HG03139 (cell line): ENCODE data around the gene UBTF.

Source experiments
- ATAC-seq: cut with Tn5 transposase; IDR thresholded peaks from one replicate; pipeline ENCODE4 v1.9.1; 2021; ENCODE audit not compliant: unreplicated experiment

UBTF gene

DNA sequence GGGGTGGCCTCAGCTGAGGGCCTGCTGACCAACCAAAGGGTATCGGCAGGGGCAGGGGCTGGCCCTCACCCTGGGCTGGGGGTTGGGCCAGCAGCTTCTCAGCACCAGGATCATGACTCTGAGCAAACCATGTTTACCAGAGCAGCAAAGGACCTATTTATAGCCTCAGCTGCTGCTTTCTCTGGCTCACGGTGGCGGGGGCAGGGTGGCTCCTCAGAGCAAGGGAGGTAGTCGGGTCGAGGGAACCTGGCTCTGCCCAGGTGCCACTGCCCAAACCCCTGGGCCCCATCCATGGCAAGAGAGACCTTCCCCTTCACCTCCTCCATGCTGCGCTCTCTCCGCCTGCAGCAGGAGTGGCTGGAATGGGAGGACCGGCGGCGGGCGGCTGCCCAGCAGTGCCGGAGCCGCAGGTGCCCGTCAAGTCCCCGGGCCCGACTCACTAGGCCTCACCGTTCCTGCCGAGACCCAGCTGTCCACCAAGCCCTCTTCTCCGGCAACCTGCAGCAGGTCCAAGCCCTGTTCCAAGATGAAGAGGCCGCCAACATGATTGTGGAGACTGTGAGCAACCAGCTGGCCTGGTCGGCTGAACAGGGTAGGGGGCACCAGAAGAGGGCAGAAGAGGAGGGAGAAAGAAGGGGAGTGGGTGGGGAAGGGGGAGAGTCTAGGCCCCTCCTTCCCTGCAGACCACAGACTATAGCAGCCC is 48.8 kb downstream of the UBTF start, which contains the start of gene ASB16:
Gene ASB16 (plus strand): TSS at position 206 of the 703 bp plus-strand sequence. CDS start 86 bp downstream, at position 292.
- ATAC-seq = no peak

DNA sequence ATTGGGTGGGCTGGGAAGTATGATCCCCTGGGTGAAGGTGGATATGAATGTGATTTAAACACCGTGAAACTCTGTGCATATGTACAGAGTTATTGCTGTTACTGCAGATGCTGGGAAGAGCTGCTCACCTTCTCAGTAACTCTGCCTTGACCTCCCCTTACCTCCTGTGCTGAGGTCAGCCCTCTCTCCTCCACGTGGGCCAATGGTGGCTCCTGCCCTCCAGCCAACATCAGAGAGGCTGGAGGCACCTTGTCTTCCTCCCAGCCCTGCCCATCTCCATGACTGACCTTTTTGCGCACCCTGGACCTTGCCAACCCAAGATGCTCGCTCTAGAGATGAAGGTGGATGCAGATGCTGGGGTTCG is 49.4 kb downstream of the UBTF start:
- no peak for ATAC-seq

DNA sequence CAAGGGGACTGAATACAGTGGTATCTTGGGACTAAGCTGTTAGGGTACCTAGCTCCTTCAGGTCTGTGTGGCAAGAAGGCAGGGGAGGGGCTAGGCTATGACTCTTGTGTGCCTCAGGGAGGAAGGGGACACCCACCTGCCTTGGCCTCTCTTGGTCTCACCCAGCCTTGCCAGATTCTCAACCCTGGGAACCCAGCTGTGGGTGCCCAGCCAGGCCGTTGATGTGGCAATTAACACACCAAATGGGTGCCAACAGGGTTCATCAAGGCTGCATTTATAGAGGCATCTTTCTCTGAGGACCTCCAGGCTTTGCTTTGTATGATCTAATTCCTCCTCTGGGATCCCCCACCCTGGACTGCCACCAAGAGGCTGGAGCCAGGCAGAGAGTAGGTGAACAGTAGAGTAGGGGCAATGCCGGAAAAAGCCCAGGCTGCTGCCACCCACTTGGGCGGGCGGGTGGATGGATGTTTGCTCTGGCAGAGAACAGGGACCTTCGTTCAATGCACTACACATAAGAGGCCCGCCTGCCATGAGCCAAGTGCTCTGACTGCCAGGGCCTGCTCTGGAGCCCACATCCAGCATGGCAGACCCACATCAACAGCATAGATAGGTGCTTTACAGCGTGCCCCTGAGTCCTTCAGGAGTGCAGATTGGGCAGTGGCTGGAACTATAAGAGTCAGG is 52.2 kb downstream of the UBTF start:
- ATAC-seq = no peak

DNA sequence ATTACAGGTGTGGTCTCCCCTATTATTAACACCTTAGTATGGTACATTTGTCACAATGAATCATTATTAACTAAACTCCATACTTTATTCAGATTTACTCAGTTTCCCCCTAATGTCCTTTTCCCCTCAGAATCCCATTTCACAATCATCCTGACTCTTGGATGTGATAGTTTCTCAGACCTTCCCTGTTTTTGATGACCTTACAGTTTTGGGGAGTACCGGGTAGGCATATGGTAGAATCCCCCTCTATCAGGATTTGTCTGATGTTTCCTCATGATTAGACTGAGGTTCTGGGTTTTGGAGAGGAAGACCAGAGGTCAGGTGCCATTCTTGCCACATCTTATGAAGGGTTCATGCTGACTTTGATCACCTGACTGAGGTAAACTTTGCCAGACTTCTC is 55.0 kb downstream of the UBTF start:
- ATAC-seq = no peak

DNA sequence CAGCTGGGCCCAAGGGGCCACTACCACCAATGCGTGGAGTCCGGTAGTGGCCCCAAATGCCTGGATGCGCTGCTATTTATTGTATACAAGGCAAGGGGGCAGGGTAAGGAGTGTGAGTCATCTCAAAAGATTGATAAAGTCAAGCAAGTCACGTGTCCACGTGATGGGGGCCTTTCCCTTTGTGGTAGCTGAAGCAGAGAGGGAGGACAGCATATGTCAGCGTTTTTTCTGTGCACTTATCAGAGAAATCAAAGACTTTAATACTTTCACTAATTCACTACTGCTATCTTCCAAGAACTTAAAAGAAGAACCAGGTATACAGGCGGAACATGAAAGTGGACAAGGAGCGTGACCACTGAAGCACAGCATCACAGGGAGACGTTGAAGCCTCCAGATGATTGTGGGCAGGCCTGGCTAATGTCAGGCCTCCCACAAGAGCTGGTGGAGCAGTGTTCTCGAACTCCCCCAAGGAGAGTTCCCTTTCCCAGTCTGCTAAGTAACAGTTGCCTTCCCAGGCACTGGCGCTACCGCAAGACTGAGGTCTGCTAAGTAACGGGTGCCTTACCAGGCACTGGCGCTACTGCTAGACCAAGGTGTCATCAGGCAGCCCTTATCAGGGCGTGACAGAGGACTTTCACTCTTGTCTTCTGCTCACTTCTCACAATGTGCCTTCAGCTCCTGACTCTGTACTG is 59.8 kb downstream of the UBTF start:
- no peak for ATAC-seq

DNA sequence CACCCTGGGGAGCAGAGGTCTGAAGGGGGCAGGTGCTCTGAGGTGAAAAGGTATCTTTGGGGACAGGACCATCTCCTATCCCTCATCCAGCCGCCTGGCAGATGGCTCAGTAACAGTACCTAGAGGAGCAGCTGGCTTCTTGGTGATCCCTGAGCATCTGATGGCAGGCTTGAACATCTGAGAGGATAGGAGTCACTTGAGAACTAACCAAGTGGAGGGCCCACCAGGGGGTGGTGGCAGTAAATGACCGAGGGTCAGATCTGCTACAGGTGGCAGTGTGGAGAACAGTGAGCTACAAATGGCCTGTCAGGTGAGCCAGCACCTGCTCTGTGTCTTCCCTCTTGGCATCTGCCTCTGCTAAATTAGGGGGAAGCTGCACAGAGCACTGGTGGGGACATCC is 64.0 kb downstream of the UBTF start:
- ATAC-seq = no peak
